ENCODE measurements around the gene NXN.
"Not testable (repeated sequence)": the region's sequence is repeated elsewhere in the genome, so short reads cannot be mapped to it uniquely, and the experiment has no call there.

The NXN gene

DNA sequence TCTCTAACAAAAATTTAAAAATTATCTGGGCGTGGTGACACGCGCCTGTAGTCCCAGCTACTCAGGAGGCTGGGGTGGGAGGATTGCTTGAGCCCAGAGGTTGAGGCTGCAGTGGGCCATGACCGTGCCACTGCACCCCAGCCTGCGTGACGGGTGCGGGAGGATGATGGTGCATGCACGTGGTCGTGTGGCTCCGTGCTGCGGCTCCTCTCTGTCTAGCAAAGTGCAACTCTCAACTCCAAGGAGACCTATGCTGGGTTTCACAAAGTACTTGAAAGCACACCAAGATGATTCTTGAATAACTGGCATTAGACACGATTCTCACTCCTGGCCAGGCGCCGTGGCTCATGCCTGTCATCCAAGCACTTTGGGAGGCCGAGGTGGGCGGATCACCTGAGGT lies 25.8 kb downstream of the NXN start:
- DNase-seq (ENCODE audit: low read depth in 2 of 2): no peak

DNA sequence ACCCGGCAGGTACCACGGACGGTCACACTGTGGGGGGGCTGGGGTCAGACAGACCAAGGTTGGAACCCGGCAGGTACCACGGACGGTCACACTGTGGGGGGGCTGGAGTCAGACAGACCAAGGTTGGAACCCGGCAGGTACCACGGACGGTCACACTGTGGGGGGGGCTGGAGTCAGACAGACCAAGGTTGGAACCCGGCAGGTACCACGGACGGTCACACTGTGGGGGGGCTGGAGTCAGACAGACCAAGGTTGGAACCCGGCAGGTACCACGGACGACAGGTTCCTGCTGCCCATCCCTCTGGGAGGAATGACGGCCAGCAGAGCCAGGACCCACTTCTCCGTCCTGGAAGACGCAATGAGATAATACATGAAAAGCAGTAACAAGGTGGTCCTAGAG lies 27.0 kb downstream of the NXN start:
- not testable (repeated sequence) for DNase-seq (ENCODE audit: low read depth in 2 of 2)

DNA sequence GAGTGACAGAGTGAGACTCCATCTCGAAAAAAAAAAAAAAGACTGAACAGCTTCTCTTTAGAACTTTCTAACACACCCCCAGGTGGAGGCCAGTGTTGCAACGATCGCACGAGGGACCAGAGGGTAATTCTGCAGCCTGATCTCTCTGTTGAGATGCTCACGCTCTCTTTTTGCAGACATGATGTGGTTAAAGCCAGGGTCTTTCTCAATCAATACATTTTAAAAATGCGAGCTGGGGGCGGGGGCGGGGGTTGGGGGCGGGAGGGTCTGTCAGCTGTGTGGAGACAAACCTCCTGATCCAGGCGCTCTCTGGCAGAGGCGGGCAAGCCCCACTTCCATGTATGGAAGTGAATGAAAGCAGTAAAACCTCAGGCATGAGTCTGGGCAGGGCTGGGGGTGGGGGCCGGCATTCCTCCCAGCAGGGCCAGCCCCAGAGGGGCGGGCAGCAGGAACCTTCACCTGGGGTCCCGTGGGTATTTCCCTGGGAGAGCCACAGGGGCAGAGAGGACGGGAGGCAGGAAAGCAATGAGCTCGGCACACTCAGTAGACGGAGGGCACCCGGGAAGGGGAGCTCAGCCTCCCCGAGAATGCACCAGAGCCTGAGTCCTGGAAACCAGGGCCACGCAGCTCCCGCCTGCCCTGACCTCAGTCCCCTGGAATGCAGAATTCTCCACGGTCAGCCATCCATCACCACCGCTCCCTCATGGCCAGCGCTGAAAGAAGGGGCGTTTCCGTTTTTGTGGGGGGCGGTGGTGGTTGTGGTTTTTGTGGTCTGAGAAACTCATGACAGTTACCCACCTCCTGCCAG lies 28.0 kb downstream of the NXN start:
- DNase-seq (ENCODE audit: low read depth in 2 of 2): no peak

DNA sequence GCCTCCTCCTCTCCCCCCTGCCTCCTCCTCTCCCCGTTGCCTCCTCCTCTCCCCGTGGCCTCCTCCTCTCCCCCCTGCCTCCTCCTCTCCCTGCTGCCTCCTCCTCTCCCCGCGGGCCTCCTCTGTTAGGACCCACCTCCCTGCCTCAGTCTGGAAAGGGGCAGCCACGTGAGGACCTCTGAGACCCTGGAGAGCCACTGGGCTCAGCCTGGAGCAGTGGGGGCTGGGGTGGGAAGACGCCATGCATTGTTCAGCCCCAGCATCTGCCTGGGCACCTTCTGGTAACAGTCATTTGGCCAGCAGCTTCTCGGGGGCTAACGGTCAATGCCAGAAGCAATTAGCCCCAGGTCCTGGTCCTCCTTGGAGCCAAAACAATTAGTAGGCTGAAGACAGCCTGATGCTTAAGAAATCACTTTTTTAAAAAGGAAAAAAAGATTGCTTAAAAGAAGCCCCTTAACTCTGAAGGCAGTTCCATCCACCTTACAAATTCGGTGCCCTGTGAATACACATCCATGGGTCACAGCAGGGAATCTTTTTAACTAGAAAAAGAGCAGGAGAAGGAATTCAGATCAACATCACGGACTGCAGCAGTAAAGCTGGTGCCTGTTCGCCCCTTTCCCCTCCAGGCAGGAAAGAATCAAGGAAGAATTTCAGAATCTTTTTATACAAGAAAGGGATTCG lies 29.8 kb downstream of the NXN start:
- DNase-seq (ENCODE audit: low read depth in 2 of 2): no peak

DNA sequence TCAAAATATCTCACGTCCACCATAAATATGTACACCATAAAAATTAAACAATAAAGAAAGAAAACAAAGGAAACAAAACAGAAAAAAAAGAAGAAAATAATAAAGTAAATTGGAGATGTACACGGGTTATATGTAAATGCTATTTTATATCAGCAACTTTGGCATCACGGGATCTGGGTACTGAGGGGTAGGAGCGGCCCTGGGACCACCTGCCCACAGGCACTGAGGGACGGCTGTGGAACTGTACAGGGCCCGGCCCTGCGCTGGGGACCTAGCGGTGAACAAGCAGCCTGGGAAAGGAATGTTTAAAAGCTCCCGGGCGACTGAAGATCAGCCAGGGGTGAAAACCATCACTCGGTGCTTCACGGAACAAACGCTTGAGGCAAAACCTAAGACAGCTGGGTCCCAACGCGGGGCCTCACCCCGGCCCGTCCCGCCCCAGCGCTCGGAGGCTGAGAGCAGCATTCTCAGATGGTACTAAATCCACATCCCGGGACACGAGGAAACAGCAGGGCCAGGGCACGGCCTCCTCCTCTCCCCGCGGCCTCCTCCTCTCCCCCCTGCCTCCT lies 31.2 kb downstream of the NXN start:
- no peak for DNase-seq (ENCODE audit: low read depth in 2 of 2)

DNA sequence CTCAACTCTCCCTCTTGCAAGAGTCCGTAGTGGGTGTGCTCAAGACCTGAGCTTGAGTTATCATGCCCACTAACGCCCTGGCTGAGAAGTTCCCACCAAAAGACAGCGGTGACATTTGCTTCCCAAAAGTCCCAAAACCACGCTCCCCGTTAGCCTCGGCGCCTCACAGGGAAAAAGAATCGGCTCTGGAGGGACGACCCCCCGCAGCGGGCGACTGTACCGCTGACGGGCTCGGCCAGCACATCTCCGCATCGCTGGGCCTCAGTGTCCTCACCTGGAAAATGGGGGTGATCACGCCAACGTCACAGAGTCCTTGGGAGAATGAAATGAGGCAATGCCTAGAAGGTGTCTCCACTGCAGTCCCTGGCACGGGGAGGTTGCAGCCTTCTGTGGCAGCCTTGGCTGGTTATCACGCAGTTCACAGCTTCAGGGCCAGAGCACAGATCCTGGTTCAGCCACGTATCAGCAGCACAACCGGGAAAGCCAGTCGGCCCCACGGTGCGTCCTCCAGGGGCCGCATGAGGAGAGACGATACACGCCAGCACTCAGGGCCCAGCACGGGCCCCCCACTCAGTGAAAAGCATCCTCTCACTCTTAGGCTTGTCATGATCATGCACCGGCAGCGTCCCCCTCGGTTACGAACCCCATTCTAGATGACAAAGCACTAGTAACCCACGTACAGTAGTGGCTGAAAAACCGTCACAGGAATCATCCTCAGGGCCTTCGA lies 32.9 kb downstream of the NXN start:
- DNase-seq (ENCODE audit: low read depth in 2 of 2): no peak

DNA sequence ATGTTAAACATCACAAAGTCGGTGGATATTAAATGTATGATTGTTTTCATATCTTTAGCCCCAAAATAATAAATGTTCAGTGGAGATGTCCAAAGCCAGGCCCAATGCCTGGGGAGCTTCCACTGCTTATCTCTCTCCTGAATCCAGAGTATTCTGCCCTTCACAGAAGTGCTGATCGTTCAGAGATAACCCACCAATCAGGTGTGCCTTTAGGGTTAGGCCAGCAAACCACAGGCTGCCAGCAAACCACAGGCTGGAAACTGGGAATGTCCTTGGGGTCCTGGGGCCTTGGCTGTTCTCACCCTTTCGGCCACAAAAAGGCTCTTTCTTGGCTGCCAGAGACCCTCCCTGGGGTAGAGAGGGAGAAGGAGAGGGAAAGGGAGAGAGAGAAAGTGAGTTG lies 33.9 kb downstream of the NXN start:
- no peak for DNase-seq (ENCODE audit: low read depth in 2 of 2)

DNA sequence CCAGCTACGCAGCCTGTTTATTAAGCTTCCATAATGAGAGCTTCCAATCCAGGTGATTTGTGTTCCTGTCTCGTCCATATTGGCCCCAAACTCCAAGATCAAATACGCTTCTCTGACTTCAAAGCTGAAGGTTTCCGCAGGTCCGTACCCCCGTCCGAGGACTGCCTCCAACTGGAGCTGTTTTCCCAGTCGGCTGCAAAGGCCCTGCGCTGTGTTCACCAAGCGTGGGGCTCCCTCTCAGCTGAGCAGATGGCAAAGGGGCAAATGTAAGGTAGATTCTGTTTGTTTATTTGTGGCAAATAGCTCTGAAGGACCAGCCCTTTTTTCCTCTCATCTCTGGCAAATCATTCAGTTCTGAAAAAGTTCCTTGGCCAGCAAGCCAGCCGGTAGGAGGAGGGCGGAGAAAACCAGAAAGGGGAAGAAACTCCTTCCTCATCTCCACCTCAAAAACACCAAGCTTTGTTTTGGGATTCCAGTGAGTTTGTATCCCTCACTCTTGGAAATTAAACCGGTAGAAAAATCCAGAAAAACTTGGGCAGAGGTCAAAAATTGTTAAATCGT lies 35.2 kb downstream of the NXN start:
- DNase-seq (ENCODE audit: low read depth in 2 of 2): no peak

DNA sequence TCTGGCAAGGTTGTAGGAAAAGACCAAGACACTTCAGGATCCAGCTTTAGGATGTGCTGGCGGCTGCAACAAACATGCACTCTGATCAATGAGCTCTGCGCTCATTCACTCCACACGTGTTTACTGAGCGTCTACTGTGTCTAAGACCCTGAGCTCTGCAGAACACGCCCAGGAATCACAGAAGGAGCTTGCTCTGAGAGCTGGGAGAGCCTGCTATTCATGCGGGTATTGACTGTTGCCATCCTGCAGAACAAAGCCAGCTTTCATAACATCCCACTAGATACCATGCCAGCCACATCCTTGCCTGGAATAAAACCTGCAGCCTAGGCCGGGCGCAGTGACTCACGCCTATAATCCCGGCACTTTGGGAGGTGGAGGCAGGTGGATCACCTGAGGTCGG lies 44.1 kb downstream of the NXN start:
- no peak for DNase-seq (ENCODE audit: low read depth in 2 of 2)

DNA sequence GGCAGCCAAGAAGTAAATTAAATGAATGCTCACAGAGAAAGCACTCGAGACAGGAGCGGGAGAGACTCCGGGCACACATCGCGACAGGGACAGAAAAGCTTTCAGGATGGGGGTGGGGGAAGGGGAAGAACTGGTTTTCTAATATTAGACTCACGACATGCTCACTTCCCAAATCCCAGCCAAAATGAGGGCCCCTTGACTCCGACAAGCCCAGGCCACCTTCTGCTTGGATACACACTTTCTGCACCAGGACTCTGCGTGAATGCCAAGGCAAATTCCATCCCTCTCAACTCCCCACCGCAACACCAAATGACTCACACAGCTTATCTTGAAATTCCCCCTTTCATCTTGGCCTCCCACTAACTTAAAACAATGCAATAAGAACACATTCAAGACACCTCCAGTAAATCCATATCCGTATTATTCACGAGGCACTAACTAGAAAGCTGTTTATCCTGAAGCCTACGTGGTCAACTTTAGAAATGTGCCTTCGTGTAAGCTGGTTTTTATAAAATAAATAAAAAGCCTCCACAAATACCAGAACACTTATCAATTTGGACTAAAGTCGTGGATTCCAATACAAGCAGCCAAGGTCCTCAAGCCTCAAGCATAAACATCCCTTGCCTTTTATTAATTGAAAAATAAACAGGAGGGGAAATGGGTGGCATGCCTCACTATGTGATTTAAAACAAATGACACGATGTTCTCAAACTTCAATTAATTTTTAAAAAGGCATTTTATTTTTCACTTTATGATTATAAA lies 46.1 kb downstream of the NXN start:
- no peak for DNase-seq (ENCODE audit: low read depth in 2 of 2)

DNA sequence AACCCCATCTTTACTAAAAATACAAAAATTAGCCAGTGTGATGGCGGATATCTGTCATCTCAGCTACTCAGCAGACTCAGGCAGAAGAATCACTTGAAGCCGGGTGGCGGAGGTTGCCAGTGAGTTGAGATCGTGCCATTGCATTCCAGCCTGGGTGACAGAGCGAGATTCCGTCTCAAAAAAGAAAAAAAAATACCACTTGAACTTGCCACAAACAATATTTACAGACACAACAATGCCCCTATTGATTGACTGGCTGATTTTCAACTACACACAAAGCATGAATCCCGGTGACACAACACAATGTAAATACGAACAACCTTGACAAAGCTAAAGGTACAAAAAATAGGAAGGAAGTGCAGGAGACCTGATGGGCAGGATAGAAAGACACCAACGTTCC lies 49.3 kb downstream of the NXN start:
- no peak for DNase-seq (ENCODE audit: low read depth in 2 of 2)

DNA sequence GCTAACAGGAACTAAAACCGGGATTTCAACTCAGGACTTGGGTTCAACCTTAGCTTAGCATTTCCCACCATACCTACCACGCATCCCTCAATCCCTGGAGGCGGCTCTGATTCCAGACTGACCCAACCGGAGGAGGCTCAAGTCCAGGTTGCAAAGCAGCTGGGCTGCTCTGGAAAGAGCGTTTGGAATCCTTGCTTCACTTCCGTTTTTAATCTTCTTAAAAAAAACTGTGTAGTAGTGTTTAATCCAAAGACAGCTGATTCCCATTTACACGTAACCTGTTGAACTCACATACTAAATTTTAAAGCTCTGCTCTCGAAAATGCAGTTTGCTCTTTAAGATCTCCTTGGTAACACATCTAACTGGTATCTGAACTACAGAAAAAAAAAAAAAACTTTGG lies 50.0 kb downstream of the NXN start:
- DNase-seq (ENCODE audit: low read depth in 2 of 2): no peak

DNA sequence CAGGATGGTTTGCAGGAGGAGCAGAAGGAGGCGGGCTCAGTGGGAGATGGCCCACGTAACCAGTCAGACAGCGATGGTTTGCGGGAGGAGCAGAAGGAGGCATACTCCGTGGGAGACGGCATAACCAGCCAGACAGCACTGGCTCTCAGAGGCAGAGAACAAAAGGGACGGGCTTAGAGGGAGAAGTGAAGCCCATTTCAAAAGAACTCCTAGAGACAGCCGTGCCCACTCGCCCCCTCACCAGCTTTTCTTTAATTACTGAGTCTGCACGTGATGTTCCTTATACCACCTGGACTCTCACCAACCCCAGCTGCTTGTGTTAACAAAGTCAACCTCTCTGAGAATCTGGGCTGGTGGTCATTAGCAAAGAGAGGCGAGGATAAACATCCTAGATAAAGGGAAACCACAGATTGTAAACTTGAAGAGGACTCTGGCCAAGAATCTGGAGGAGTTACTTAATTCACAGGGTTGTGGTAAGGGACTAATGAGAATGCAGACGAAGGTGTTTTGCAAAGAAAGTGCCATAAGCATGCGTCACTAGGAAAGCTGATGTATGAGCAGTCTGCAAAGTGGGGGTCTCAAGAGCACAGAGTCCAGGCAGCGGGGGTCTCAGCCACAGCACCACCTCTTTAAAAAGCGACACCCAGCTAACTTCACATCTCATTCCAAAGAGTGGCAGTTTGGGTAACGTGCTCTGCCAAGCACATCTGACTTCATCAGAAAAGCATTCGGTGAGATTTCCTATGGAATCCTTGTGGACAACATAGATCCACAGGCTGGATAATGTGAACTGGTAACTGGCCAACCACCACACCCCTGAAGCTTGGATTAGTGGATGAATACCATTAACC lies 51.7 kb downstream of the NXN start:
- DNase-seq (ENCODE audit: low read depth in 2 of 2): no peak

DNA sequence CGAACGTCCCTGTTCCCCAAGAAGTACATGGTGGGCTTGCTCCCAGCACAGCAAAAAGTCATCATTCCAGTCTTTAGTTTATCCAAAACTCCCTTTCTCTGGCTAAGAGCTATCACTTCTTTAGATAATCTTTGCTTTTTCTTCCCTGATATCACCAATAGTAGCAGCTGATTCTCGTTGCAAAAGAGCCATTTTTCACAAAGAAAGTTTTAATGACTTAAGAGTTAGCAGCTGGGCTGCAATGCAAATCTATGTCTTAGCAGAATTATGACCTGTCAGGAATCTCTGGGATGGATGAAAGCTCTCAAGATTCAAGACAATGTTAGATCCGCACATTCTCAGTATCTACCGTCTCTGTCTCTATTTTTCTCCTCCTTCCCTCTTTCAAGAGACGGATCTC lies 53.8 kb downstream of the NXN start:
- DNase-seq (ENCODE audit: low read depth in 2 of 2): no peak

DNA sequence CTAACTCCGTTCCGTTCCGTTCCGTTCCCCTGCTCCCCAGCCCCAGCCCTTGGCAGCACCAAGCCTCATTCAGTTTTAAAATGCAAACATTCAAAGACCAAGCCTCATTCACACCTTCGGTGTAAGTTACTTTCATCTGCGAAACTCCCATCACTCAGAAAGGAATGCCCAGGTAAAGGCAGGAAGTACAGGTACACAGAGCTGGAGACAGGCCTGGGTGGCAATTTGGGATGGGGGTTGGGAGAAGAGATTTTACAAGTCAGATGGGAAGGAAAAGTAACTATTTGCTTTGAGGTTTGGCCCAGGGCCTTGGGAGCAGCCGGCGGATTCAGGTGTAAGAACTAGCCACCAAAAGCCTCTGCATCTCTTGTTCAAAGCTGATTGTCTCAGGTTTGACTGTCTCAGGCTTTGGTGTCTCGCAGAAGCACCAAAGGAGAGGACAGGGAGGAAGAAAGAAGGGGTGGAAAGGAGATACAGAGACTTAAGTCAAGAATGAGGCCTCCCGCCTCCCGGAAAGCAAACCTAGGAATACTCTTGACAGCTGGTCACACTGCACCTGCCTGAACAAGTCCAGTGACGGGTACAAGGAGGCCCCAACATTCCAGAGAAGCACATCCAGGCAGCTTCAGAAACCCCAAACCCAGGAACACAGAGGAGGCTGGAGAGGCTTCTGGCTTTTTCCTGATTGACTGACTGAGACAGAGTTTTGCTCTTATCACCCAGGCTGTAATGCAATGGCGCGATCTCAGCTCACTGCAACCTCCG lies 54.7 kb downstream of the NXN start:
- no peak for DNase-seq (ENCODE audit: low read depth in 2 of 2)

DNA sequence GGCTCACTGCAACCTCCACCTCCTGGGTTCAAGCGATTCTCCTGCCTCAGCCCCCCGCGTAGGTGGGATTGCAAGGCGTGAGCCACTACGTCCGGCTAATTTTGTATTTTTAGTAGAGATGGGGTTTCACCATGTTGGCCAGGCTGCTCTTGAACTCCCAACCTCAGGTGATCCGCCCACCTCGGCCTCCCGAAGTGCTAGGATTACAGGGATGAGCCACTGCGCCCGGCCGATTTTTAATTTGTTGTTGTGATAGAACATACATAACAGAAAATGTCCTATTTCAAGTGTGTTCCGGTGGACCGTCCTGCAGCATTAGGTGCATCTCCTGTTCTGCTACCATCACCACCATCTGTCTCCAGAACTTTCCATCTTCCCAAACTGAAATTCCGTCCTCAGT lies 55.3 kb downstream of the NXN start:
- DNase-seq (ENCODE audit: low read depth in 2 of 2): not testable (repeated sequence)

DNA sequence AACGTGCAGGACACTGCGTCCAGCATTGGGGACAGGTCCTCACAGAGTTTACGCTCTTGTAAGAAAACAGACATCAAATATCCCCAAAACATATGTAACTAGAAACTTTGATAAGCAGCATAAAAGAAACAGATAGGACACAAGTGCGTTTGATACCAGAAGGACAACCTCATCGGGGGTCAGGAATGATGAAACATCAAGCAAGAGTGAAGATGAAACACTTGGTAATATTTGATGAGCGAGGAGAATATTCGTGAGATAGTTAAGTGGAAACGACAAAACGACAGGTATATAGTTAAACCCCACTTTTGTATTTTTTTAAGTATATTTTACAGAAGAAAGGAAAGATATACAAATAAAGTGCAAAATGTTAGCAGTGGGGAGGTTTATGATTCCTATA lies 55.9 kb downstream of the NXN start:
- DNase-seq (ENCODE audit: low read depth in 2 of 2): no peak

DNA sequence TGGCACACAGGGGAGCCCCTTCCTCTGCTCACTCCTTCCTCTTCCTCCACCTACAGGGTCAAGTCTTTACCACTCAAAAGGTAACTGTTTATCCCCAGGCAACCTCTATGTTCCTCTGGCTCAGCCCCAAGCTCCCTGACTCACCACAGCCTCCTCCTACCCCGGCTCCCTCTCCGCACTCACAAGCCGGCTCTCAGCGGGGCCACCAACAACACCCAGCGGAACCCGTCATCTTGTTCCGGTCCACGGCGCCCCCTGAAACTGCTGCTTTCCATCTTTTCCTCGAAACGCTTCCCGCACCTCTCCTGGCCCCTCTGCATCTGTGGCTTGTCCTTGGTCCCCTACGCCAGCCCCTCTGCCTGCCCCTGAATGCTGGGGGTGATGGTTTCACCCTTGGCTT lies 58.4 kb downstream of the NXN start:
- no peak for DNase-seq (ENCODE audit: low read depth in 2 of 2)

DNA sequence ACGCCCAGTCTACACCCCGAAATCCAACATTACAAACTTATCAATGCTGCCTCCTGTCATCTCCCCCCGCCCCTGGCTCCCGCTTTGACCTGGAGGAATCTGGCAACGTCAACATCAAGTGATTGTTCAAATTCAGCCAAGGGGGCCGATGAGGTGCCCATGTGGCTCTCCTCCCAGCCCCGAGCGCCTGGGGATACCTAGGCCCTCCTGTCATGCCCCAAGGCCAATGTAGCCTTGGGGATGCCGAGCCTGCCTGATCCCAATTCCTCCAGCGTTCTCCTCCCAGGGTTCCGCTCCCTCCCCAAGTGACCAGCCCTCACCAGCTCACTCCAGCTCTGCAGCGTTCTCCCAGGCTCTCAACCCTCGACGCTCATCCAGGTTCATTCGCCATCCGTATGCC lies 59.4 kb downstream of the NXN start:
- DNase-seq (ENCODE audit: low read depth in 2 of 2): no peak

Data from stimulated activated CD4-positive, alpha-beta T cell treated with anti-CD3 and anti-CD28 coated beads, Interleukin-4, amount 100 ng/mL, for 48 hours (primary cell).